ENCODE data around the gene MEGF10.

Gene MEGF10

DNA sequence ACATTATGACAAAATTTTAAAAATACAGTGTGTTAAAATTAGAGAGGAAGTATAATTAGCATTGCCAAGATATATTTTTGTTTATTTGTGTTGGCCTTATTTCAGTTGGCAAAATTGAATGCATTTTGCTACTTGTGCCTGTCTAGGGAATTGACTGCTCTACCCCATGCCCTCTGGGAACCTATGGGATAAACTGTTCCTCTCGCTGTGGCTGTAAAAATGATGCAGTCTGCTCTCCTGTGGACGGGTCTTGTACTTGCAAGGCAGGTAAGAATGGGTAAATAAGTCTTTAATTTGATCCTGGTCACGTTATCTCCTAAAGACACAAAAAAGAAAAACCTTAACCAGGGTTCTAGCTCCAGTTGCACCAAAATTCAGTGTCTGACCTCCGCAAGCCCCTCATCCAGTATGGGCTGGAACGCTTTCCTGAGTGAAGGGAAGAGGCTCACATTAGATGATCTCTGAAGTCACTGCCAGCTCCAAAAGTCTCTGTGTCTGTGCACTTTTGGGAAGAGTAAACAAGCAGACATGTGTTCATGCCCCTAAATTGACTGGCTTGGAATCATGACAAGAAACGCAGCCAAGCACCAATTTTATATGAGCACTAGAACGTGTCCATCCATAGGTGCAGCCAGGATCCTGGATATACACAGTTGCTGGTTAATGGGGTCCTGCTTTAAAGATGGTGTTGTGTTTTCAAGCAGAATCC lies 128.5 kb downstream of the MEGF10 start:
- FAIRE-seq: no peak

DNA sequence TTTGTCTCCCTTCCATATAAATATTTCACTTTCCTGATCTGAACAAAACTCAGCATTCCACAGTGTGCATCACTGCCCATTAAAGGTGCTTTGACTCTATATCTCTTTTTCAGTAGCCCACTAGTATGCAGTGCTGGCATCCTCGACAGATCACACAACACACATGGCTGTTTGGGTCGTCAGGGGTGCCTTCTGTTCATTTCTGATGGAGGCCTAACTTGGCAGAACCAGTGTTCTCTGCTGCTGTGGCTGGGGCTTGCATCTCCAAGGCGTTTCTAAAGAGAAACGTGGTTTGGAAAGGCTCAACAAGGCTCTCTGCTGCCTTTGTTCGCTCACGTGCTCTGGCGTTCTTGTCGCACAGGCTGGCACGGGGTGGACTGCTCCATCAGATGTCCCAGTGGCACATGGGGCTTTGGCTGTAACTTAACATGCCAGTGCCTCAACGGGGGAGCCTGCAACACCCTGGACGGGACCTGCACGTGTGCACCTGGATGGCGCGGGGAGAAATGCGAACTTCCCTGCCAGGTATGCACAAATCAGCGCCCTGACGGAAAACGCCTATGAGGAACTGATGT lies 129.2 kb downstream of the MEGF10 start:
- FAIRE-seq: no peak

DNA sequence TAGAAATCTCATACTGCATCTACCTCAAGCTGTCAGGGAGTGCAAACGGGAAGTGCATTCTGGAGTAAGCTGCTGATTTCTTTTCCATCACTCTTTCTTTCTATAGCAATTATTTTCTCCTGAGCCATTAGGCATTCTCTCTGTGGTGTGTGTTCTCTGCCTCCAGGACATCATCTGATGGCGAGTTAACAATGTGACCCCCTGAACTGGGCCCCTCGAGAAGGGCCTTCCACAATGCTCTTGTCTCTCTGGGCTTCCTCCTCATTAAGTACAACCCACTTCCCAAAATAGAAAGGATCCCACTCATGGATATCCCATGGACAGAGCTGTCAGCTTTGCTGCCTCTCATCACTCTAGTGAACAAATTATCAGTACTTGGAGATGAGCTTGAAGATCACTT lies 130.2 kb downstream of the MEGF10 start:
- FAIRE-seq: no peak

DNA sequence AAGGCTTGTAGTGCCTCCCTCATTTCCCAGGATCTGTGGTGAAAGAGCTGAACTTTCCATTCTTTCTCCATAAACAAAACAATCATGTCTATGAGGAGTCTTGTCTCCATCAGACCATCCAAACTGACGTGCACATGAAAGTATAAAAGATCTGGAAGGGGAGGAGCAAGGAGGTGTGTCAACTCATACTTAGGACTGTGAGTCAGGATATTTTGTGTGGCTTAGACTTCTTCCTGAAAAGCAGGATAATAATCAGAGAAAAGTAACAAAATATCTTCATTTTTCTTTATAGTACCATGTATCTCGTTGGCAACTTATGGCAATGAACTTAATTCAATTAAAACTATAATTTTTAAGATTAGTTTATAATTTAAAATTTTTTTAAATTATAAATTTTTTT lies 130.9 kb downstream of the MEGF10 start:
- no peak for FAIRE-seq

DNA sequence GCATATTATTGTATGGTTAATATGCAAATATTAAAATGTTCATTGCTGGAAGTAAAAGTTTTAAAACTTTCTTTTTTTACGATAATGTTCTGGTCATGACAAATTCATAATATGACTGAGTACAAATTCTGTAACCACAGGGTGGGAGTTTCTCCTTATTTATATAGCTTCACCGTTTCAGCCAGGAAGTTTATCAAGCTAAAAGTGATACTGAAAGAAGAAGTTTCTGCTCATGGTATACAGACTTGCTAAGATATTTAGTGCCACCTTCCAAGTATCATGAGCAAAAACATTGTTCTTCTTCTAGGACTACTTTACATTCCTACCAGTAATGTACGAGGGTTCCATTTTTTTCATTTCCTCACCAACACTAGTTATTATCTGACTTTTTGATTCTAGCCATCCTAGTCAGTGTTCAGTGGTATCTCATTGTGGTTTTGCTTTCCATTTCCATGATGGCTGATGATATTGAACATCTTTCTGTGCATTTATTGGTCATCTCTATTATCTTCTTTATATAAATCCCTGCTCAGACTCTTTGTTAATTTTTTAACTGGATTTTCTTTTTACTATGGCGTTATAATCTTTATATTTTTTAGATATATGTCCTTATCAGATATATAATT lies 132.7 kb downstream of the MEGF10 start:
- no peak for FAIRE-seq

DNA sequence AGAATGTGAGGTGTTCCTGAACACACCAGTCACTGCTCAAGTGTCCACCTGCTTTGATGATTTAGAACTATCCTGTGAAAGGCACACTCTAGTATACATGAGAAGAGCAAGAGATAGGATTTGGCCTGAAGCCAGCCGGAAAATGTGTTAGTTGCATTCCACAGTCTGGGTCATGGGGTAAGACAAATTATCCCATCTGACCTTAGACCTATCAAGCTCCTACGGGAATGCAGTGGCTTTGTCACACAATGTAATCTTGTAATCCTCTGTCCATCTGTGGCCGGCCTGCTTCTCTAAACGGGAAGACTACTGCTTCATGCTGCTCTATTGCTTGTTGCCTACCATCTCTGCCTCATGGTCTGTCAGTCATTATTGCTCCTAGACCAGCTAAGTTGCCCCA lies 134.4 kb downstream of the MEGF10 start:
- no peak for FAIRE-seq

DNA sequence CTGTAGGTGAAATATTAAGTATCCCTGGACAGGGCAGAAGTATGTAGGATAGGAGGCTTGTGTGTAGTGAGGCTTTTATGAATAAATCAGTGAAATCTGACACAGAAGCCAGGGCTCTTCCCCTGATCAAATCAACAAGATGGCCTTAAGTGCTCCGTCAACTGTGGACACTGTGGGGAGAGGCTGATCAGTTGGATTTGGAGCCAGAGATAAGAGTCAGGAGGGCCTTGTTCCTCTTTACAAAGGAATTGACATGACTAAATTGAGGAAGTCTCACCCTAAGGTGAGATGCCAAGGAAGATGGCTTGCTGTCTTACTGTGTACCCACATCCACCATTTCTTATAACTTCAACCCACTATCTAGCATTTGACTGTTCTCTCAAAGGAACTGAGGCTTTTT lies 135.3 kb downstream of the MEGF10 start:
- FAIRE-seq: no peak

DNA sequence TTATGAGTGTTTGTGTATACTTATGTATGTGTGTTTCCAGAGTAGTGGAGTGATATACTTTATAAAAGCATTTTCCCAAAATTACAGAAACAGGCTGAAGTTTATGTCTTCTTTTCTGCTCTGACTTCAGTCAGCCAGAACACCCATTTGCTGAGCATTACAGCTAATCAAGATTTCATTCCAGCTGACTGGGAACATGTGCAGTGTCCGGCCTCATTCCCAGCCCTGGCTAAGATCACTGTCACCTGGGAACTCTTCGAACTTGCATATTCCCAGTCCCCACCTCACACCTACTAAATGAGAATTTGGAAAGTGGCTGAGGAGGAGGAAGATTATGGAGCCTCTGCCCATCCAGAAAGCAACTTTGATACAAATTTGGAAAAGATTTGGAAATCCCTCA lies 136.1 kb downstream of the MEGF10 start:
- FAIRE-seq: no peak

DNA sequence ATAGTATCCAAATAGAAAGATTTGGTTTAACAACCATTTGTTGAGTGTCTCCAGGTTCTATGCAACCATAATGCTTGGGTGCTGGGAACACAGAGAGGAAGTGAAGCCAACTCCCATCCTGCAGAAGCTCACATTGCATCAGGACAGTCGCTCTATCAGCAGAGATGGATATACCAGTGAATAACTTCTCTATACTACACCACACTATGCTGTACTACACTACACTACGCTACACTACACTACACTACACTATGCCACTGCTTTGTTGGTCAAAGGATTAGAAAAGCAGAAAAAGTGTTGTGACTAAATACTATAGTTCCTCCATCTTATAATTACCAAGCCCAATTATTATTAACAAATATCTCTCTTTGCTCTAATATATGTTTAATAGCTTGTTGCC lies 137.7 kb downstream of the MEGF10 start:
- FAIRE-seq: no peak

DNA sequence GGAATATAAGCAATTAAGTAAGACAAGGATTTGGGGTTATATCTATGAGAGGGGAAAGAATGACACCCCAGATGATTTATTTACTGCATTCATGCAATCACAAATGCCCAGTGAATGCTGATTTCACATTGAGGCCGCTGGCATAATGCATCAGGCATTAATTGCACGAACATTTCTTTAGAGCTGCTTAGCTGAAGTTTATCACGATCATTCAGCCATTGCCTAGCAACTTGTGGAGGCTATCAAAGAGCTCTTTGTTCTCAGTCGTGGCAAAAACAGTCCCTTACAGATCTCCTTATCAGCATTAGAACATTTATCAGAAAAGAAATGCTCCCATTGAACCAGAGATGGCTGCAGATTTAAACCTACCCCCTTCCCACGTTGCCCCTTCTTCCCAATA lies 138.2 kb downstream of the MEGF10 start:
- no peak for FAIRE-seq

DNA sequence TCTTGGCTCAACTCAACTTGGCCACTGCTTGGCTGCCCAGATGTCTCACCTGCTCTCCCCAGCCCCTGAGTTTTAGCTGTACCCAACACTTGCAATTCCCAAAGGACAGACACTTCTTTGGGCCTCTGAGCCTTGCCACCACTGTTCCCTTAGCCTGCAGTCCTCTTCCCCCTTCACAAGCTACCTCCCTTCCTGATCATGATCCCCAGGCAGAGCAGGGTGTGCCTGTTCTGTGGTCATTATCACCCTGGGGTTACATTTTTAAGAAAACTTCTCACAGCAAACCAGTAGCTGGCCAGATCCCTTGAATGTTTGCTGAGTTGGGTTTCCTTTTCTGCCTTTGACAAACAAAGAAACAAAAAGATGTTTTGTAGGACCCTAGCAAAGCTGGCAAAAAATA lies 139.3 kb downstream of the MEGF10 start:
- FAIRE-seq: no peak

DNA sequence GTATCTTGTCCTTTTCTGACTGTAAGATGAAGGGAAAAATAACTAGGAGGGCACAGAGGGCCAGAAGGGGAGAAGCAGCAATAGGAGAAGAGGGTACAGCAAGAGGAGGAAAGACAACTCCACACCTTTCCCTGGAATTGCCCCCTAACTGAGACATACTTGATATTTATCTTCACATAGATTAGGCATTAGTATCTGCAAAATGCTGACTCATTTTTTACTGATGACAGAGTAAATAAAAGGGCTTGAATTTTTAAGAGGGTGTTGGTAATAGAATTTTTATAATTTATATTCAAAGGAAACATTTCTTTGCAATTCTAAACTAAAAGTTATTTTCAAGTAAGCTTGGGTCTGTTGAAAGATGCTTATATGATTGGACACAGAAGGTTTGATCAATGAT lies 140.0 kb downstream of the MEGF10 start:
- FAIRE-seq: no peak

DNA sequence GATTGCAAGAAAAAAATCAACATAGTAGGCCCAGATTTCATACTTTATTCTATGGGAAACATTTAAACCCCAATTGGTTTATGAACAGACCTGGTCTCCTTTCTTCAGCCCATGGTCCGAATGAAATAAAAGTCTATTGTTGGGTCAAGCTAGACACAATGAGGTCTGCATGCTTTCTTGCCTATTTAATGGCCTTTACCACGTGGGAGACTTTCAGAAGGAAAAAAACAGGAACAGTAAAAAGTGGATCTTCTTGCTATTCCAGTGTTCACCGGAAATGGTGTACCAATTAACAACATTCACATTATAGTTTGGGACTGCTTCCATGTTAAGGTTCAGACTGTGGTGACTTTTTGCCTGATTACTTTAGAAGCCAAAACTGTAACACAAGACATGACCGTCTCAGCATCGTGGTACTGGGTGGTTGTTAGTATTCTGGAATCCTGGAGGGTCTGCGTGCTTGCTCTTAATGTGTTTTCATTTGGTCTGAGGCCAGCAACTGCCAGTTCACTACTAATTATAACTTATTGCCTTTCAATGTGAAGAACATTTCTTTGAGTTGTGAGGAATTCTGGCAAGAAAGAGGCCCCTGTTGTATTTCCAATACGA lies 141.5 kb downstream of the MEGF10 start:
- FAIRE-seq: no peak

DNA sequence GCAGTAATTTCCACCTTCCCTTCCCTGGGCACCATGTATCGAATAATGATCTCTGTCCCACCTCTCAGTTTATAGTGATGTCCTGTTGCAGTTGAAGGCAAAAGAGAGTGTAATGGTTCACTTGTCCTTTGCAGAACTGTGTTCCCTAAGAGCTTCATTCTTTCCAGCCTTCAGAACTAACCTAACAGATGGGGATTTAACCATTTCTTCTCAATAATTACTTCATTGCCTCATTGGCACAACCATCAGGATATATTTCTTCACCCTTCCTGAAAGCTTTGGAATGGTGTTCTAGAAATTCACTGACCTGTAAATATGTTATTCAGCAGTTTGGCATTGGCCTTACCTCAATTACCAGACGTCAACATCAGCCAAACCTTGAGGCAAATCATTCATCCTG lies 142.9 kb downstream of the MEGF10 start:
- FAIRE-seq: no peak

DNA sequence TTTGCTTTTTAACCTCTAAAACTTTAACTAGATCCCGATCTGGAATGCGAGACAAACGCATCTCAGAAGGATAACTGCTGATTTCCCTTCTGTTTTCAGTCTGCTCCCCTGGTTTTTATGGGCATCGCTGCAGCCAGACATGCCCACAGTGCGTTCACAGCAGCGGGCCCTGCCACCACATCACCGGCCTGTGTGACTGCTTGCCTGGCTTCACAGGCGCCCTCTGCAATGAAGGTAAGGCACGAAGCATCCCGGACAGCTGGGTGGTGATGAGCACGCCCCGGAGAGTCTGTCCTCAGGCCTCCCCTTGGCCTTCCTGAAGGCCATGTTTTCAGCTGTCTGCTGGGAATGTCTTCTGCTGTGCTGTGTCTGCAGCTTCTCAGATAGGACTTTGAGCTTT lies 144.0 kb downstream of the MEGF10 start:
- FAIRE-seq: no peak

DNA sequence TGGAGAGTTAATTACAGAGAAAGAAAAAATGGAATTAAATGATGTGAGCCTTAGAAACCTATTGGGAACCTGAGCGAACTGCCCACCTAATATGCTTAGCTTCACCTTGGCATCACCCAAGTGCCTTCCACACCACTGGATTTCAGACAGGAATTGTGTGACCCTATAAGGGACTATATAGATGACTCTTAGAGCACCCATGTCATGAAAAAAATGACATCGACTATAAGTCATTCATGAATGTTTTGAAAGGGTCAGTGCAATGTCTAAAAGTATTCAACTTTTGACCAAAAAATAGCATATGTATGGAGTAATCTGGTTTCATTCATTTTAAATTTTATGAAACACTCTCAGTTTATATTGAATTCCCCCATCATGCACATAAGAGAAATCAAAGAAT lies 145.2 kb downstream of the MEGF10 start:
- no peak for FAIRE-seq

DNA sequence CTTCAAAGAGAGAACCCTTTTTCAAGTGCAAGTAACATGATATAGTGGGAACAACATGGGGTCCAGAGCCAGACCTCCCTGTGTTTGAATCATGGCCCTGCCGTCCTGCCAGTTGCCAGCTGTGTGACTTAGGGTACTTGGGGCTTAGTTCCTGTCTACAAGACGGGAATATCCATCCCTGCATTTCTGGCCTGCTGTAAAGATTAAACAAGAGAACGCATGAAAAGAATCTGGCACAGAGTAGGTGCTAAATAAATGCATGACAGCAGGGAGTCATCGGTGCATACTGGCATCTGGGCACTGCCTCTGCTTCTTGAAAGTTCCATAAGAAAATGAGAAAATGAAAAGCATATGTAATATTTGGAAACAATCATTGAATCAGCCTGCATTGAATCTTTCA lies 149.0 kb downstream of the MEGF10 start:
- no peak for FAIRE-seq

DNA sequence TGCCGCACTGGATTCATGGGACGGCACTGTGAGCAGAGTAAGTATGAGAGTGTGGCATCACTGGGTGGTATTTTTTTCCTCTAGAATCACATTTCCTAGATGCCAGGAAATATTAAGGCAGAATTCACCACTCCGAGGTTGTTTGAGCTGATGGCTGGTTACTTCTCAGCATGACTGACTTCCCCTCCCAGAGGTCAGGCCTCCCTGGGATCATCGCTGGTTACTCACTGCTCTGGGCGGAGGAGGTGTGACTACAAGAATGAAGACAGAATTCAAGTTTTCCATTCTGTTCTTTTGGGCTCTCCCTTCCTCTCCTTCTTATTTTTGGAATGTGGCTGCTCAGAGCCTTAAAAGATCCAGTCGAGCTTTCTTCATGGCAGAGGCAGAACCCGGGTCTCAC lies 150.2 kb downstream of the MEGF10 start:
- FAIRE-seq: no peak

DNA sequence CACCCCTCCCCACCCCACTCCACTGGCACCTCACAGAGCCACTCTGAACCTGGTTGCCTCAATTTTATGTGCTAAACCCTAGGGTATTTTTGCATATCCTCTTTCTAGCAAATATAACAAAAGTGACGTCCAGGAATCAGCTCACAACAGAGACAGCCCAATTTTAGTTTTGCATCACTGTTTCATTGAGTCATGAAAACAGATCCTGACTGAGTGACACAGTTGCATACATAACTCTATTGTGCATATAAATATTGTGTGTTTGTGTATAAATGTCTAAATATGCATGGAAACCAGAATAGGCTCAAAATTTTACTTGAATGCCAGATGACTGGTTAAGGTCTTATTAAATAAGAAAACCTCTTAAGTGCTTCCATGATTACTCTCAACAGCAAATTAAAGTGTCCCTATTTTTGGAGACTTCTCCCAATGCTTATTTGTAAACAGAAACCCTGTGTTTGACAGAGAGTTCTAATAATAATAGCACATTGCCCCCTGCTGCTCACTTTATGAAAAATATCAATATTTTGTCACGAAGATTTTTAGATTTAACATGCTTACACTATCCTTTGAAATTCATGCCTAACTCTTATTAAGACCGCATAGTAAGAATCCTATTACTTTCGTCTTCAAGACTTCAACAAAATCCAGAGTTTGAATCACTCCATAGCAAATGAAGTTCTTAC lies 151.3 kb downstream of the MEGF10 start:
- FAIRE-seq: no peak

DNA sequence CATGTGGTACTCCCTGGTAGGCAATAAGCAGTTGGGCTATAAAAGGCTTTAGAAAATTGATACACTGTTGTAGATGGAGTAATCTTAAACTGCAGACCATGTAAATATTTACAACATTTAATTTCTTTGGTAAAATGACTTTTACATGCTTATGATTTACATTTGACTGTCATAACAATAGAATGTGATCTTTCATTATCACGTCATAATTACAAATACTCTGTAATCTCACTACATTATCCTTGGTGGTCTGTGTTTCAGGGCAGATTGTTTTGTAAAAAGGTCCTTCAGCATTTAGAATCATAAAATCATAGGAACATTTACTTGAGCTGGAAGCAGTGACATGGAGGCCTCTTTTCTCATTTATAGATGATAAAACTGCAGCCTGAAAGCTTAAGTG lies 153.6 kb downstream of the MEGF10 start:
- no peak for FAIRE-seq

DNA sequence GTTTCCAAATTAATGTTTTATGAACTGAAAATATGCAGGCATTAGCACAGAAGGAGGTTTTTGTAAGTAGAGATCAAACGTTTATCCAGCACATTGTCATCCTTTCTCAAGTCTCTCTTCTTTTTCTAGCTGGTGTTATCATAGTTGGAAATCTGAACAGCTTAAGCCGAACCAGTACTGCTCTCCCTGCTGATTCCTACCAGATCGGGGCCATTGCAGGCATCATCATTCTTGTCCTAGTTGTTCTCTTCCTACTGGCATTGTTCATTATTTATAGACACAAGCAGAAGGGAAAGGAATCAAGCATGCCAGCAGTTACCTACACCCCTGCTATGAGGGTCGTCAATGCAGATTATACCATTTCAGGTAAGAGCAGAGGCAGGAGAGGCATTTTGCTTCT lies 154.7 kb downstream of the MEGF10 start:
- FAIRE-seq: no peak

DNA sequence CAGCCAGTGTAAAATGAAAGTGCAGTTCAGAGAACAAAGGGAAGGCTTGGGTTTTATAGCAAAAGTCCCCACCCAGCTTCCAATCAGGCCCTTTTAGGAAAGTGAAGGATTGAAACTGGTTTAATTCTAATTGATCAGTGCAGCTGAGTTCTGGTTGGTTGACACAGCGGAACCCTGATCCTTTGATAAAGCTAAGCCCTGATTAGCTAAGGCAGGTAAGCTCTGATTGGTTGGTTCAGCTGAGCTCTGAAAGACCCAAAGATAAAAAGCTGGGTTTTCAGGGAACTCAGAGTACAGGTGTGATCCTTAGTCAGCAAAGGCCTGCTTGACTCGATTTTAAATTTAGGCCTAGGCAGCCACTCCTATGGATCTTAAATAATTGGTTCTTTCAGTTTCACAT lies 156.0 kb downstream of the MEGF10 start:
- no peak for FAIRE-seq

DNA sequence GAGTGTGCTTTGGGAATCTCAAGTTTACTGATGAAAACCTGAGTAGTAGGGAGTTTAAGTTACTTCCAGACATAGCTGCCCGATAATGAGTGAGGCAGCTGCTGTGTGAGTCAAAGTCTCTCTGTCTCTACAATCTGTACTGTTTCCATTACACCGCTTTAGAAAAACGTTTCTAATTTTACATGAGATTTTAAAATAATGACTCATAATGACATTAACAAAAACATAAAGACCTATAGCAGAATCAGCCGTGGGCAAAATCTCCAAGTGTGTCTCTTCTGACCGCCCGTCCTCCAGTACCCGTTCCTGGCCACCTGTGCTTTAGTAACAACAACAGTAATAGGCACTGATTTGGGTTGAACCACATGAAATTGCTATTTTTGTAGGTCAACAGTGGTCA lies 157.2 kb downstream of the MEGF10 start:
- FAIRE-seq: no peak

DNA sequence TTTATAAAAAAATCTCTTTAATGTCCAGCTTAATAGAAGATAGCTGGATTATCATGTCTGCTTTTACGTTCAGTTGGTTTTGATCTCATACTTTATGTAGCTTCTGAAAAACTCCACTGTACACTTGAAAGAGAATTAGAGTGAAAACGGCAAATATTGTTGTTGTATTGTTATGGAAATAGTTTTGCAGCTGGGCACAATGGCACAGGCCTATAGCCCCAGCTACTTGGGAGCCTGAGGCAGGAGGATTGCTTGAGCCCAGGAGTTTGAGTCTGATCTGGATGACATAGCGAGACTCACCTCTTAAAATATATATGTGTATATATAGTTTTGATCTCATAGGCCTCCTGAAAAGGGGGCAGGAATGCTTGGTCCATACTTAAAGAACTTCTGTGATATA lies 159.4 kb downstream of the MEGF10 start:
- no peak for FAIRE-seq

Measured in TTC549 (cell line).